ENCODE measurements around the gene LITAFD.

The LITAFD gene

GRCh38 chr16:8908810-8909468 is 26.8 kb downstream of the LITAFD start:
- Histone ChIP-seq H3F3A (ENCODE audit: control insufficient read depth, insufficient read depth) (peaks cover 5% of the 10 kb centered on the region; the same call in 1 of the 2 replicates), H3K79me2 (ENCODE audit: control insufficient read depth, low read length) (peaks cover 31% of the 10 kb centered on the region), H4K20me1 (ENCODE audit: control insufficient read depth, insufficient read depth, low read depth, low read length) (0 out of 2 replicates have a peak, but pooled peaks cover 9% of the 10 kb centered on the region), H3K36me3 (ENCODE audit: control insufficient read depth, low read length) (peaks cover 93% of the 10 kb centered on the region), H3K27ac (ENCODE audit: low read depth, low read length) (no peak overlapping the region), H3K4me1 (ENCODE audit: control insufficient read depth, low read length) (no peaks in the 10 kb centered on the region), H3K27me3 (ENCODE audit: control insufficient read depth, low read length) (no peaks in the 10 kb centered on the region), H3K4me2 (ENCODE audit: low read length) (no peak overlapping the region), H3K9me3 (ENCODE audit: control insufficient read depth, insufficient read depth, low read length) (no peaks in the 10 kb centered on the region), H3K4me3 (ENCODE audit: low read length) (no peak overlapping the region), H3K9me2 (replicated peaks; ENCODE audit: control insufficient read depth, low read length) (no peaks in the 10 kb centered on the region)
- TF ChIP-seq CTCF (IDR thresholded peaks at IDR 0.05; ENCODE audit: low read depth, low read length, poor library complexity, severe bottlenecking), result no peak
- no peak for TF ChIP-seq EZH2phosphoT487 (IDR thresholded peaks at IDR 0.05; ENCODE audit: borderline replicate concordance, low read length)

- Histone ChIP-seq H3F3A (ENCODE audit: control insufficient read depth, insufficient read depth) (peaks cover 8% of the 10 kb centered on the region; the same call in 1 of the 2 replicates), H4K20me1 (ENCODE audit: control insufficient read depth, insufficient read depth, low read depth, low read length) (0 out of 2 replicates have a peak, but pooled peaks cover 5% of the 10 kb centered on the region), H3K27me3 (ENCODE audit: control insufficient read depth, low read length) (no peaks in the 10 kb centered on the region), H3K4me1 (ENCODE audit: control insufficient read depth, low read length) (no peaks in the 10 kb centered on the region), H3K9me2 (replicated peaks; ENCODE audit: control insufficient read depth, low read length) (no peaks in the 10 kb centered on the region), H3K27ac (ENCODE audit: low read depth, low read length) (no peak overlapping the region), H3K4me3 (ENCODE audit: low read length) (no peak overlapping the region), H3K9me3 (ENCODE audit: control insufficient read depth, insufficient read depth, low read length) (no peaks in the 10 kb centered on the region), H3K4me2 (ENCODE audit: low read length) (no peak overlapping the region), H3K36me3 (ENCODE audit: control insufficient read depth, low read length) (peaks cover 96% of the 10 kb centered on the region), H3K79me2 (ENCODE audit: control insufficient read depth, low read length) (peaks cover 46% of the 10 kb centered on the region)
- TF ChIP-seq CTCF (IDR thresholded peaks at IDR 0.05; ENCODE audit: low read depth, low read length, poor library complexity, severe bottlenecking) (no peak), EZH2phosphoT487 (IDR thresholded peaks at IDR 0.05; ENCODE audit: borderline replicate concordance, low read length) (no peak)
These were observed 28.7 kb downstream of the LITAFD start for GRCh38 chr16:8910811-8911210.

DNA sequence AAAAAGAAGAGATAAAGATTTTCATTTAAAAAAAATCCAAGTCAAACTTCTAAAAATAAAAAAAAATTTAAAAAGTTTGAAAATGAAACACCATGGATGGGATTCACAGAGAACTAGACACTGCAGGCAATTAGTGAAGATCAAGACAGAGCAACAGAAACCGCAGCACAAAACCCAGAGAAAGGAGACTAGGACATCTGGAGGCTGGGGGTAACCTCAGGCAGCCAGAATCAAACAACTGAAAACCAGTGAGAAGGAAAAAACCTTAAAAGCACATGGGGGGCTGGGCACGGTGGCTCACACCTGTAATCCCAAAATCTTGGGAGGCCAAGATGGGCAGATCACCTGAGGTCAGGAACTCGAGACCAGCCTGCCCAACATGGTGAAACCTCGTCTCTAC is 30.6 kb downstream of the LITAFD start:
- H3K36me3 ChIP-seq (ENCODE audit: control insufficient read depth, low read length), result peaks cover 95% of the 10 kb centered on the region
- H3K27ac ChIP-seq (ENCODE audit: low read depth, low read length), result no peak overlapping the region
- H3K79me2 ChIP-seq (ENCODE audit: control insufficient read depth, low read length), result peaks cover 55% of the 10 kb centered on the region

More for the DNA sequence above, 30.6 kb downstream of the LITAFD start:
- Histone ChIP-seq H3K9me2 (replicated peaks; ENCODE audit: control insufficient read depth, low read length) (no peaks in the 10 kb centered on the region), H3K9me3 (ENCODE audit: control insufficient read depth, insufficient read depth, low read length) (no peaks in the 10 kb centered on the region), H3K4me2 (ENCODE audit: low read length) (no peak overlapping the region), H3K4me1 (ENCODE audit: control insufficient read depth, low read length) (peaks cover 6% of the 10 kb centered on the region; the same call in 1 of the 2 replicates), H3F3A (ENCODE audit: control insufficient read depth, insufficient read depth) (peaks cover 11% of the 10 kb centered on the region; the same call in 1 of the 2 replicates), H3K4me3 (ENCODE audit: low read length) (no peak overlapping the region), H4K20me1 (ENCODE audit: control insufficient read depth, insufficient read depth, low read depth, low read length) (no peaks in the 10 kb centered on the region; the same call in 1 of the 2 replicates), H3K27me3 (ENCODE audit: control insufficient read depth, low read length) (no peaks in the 10 kb centered on the region)
- TF ChIP-seq EZH2phosphoT487 (IDR thresholded peaks at IDR 0.05; ENCODE audit: borderline replicate concordance, low read length) (no peak), CTCF (IDR thresholded peaks at IDR 0.05; ENCODE audit: low read depth, low read length, poor library complexity, severe bottlenecking) (no peak)
